ENCODE results near the gene UBE2L5. TPM values are rescaled to one million over a fixed set of nuclear protein-coding genes. Genes with fewer than 3 reads are reported as not detected.
A peak's percentile ranks its signal among the peaks of the same experiment; 100 is the strongest.

Gene UBE2L5
- total and polyA plus RNA-seq, 3 donors from 2014 or later: 33.4 to 108 (median 36.4) TPM

- no peaks in the 10 kb centered on the region for H3K27me3 ChIP-seq
- DNase-seq: peak; percentile 94
- intact Hi-C loops (cut with DNase I; ENCODE audit: low total_unique reads): no loop called here
- H3K9me3 ChIP-seq: no peaks in the 10 kb centered on the region
- TF ChIP-seq CTCF (IDR thresholded peaks at IDR 0.05): peak; percentile 56 to 86 (median 85)
- no peak for TF ChIP-seq POLR2A (IDR thresholded peaks at IDR 0.05)
- 13 to 21% methylated on average over 26 to 51 of the region's 51 CpGs for WGBS, 2 donors
- peak overlapping the region; percentile 39 to 58 for H3K4me3 ChIP-seq
- peak overlapping the region; percentile 80 to 88 for H3K27ac ChIP-seq
- H3K36me3 ChIP-seq (ENCODE audit: low read depth, missing control alignments): no peaks in the 10 kb centered on the region
- peaks cover 16% of the 10 kb centered on the region for H3K4me1 ChIP-seq
Measured at GRCh38 chr13:30408319-30409101, 13.8 kb upstream of the UBE2L5 start.

- intact Hi-C loops (cut with DNase I; ENCODE audit: low total_unique reads): no loop called here
- TF ChIP-seq POLR2A (IDR thresholded peaks at IDR 0.05): no peak
- TF ChIP-seq CTCF (IDR thresholded peaks at IDR 0.05): no peak
- DNase-seq: peak; percentile 68
- Histone ChIP-seq H3K27ac (peak overlapping the region; percentile 13 to 88), H3K36me3 (ENCODE audit: low read depth, missing control alignments) (no peaks in the 10 kb centered on the region), H3K9me3 (no peaks in the 10 kb centered on the region), H3K4me3 (no peak overlapping the region), H3K4me1 (peaks cover 16% of the 10 kb centered on the region), H3K27me3 (no peaks in the 10 kb centered on the region)
- WGBS, 2 donors: 69 to 73% methylated on average over 13 of the region's 13 CpGs
Measured at GRCh38 chr13:30409886-30410704, 12.2 kb upstream of the UBE2L5 start.

GRCh38 chr13:30410705-30411125 is 11.6 kb upstream of the UBE2L5 start:
- H3K4me1 ChIP-seq: peaks cover 16% of the 10 kb centered on the region
- H3K27me3 ChIP-seq: no peaks in the 10 kb centered on the region
- no peak overlapping the region for H3K27ac ChIP-seq
- H3K36me3 ChIP-seq (ENCODE audit: low read depth, missing control alignments): no peaks in the 10 kb centered on the region
- no peak for DNase-seq
- no peaks in the 10 kb centered on the region for H3K9me3 ChIP-seq
- intact Hi-C loops (cut with DNase I; ENCODE audit: low total_unique reads): no loop called here
- WGBS, 2 donors: 93 to 96% methylated on average over 2 of the region's 2 CpGs
- no peak for TF ChIP-seq POLR2A (IDR thresholded peaks at IDR 0.05)
- no peak for TF ChIP-seq CTCF (IDR thresholded peaks at IDR 0.05)
- no peak overlapping the region for H3K4me3 ChIP-seq

- intact Hi-C loops (cut with DNase I; ENCODE audit: low total_unique reads): no loop called here
- DNase-seq: no peak
Measured at GRCh38 chr13:30412346-30412745, 9.9 kb upstream of the UBE2L5 start.

More at GRCh38 chr13:30412346-30412745, 9.9 kb upstream of the UBE2L5 start:
- H3K27me3 ChIP-seq: no peaks in the 10 kb centered on the region
- H3K9me3 ChIP-seq: no peaks in the 10 kb centered on the region
- TF ChIP-seq POLR2A (IDR thresholded peaks at IDR 0.05) (no peak), CTCF (IDR thresholded peaks at IDR 0.05) (no peak)
- H3K4me1 ChIP-seq: peaks cover 16% of the 10 kb centered on the region
- no peak overlapping the region for H3K27ac ChIP-seq
- no peak overlapping the region for H3K4me3 ChIP-seq
- no peaks in the 10 kb centered on the region for H3K36me3 ChIP-seq (ENCODE audit: low read depth, missing control alignments)

Measured in testis (tissue), 3 donors.